Endodermal cell (in vitro differentiated cells): ENCODE data around the gene PALLD. TPM values are rescaled to one million over a fixed set of nuclear protein-coding genes. Genes with fewer than 3 reads are reported as not detected.

Experiments used
- DNase-seq: peaks from one replicate; pipeline ENCODE4 v3.0.0-alpha.2; 2017
- H3K27ac ChIP-seq: 2 replicates; pipeline ENCODE4 v1.5.1; 2013; ENCODE audit warnings: mild to moderate bottlenecking, low read depth, low read length, moderate library complexity
- H3K27me3 ChIP-seq: 2 replicates; pipeline ENCODE4 v1.6.1; 2013; ENCODE audit warnings: mild to moderate bottlenecking, low read length, moderate library complexity; ENCODE audit not compliant: insufficient read depth, control insufficient read depth, poor library complexity, severe bottlenecking
- H3K36me3 ChIP-seq: 2 replicates; pipeline ENCODE4 v1.7.0; 2013; ENCODE audit warnings: mild to moderate bottlenecking, low read length, moderate library complexity; ENCODE audit not compliant: control insufficient read depth, insufficient read depth
- H3K4me1 ChIP-seq: one replicate; pipeline ENCODE4 v1.7.0; 2013; ENCODE audit warnings: low read length; ENCODE audit not compliant: control insufficient read depth, insufficient read depth
- H3K4me3 ChIP-seq: 2 replicates; pipeline ENCODE4 v1.5.1; 2013; ENCODE audit warnings: mild to moderate bottlenecking, low read length, moderate library complexity
- H3K9ac ChIP-seq: 2 replicates; pipeline ENCODE4 v1.6.1; 2013; ENCODE audit warnings: mild to moderate bottlenecking, low read length, moderate library complexity; ENCODE audit not compliant: poor library complexity, severe bottlenecking; ENCODE audit errors: extremely low read depth
- H3K9me3 ChIP-seq: 2 replicates; pipeline ENCODE4 v1.6.1; 2013; ENCODE audit warnings: mild to moderate bottlenecking, low read length, moderate library complexity; ENCODE audit not compliant: control insufficient read depth
- H3K27ac Mint-ChIP-seq: 2 replicates; pipeline ENCODE4 v1.8.0; 2020; ENCODE audit warnings: mixed read lengths
- H3K27me3 Mint-ChIP-seq: 2 replicates; pipeline ENCODE4 v1.8.0; 2021; ENCODE audit warnings: mild to moderate bottlenecking, mixed read lengths; ENCODE audit not compliant: insufficient read depth
- H3K36me3 Mint-ChIP-seq: 2 replicates; pipeline ENCODE4 v1.8.0; 2020; ENCODE audit warnings: low read depth, mixed read lengths
- H3K4me1 Mint-ChIP-seq: 2 replicates; pipeline ENCODE4 v1.8.0; 2020; ENCODE audit warnings: mixed read lengths
- H3K4me3 Mint-ChIP-seq: 2 replicates; pipeline ENCODE4 v1.8.0; 2020; ENCODE audit warnings: mild to moderate bottlenecking, moderate library complexity, mixed read lengths
- H3K9me3 Mint-ChIP-seq: 2 replicates; pipeline ENCODE4 v1.8.0; 2020; ENCODE audit warnings: mild to moderate bottlenecking, mixed read lengths
- WGBS, 2 experiments: methylation state at CpG; one replicate each; pipeline versions ENCODE4 v1.1.5 to v1.1.7; 2013; ENCODE audit warnings: missing lambda C conversion rate in 2 of 2, mixed read lengths in 1 of 2; ENCODE audit not compliant: insufficient coverage in 1 of 2, insufficient read length in 1 of 2; 5-methylcytosine and 5-hydroxymethylcytosine counted together
- total RNA-seq, 2 donors: library from RNA; stranded (reverse); fragmentation: NEBNext Ultra II Directional in 1 of 2; extraction: Animal tissue kit (Norgen Biotek cat#: 25700) in 1 of 2; gene quantifications; 2 replicates in 1 of 2; 3 replicates in 1 of 2; pipeline ENCODE4 v1.2.1, GENCODE V29; 2021
- TF ChIP-seq, protein P1 (sequence below): fragments of 200-600 bp; sonication (generic); conservative IDR thresholded peaks from 2 replicates; pipeline ENCODE4 v1.5.0; 2021; ENCODE audit warnings: antibody characterized with exemption, mild to moderate bottlenecking

Gene PALLD
- total RNA-seq, 2 donors from 2014 or later: 51.8 to 86.7 TPM

DNA sequence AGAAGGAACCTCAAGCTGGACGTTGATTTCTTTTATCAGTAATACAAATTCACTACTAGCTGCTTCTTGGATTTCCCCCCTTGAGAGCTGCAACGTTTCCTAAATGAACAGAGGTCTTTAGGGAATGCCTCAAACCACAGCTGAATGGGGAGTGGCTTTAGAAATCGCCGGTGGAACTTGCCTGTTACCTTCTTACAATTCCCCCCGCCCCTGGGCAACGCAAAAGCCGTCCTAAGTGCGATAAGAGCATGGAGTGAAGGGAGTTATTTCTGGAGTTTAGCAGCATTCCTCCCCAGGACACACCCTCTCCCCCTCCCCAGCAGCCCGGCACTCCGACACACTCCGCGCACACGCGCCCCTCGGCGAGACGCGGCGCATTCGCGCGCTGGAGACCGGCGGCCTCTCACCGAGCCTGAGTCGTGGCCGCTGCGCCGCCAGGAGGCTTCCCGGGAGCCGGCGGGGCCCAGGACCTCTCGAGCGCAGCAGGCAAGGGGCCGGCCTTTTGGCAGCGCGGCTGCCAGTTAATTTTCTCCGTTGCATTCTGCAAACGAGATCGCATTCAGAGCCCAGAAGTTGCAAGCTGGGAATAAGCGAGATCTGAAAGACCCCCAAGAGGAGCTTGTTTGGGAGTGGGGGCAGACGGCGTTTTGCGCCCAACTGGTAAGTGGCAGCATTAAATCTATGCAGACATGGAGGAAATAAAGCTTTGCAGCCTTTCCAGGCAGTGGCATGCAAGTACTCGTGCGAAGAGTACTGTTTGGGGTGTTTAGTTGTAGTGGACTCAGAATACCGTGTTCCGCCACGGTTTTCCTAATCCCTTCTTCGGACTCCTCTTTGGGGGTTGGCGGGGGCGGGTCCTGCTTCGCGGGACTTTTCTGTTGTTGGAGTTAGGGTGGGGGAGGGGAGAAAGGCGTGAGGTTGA, 134.7 kb downstream of the PALLD start:
- peaks cover 26% of the 10 kb centered on the region for H3K27me3 Mint-ChIP-seq
- Histone ChIP-seq H3K27ac (peak overlapping the region; percentile 96), H3K9ac (peak overlapping the region; percentile 66), H3K4me3 (peak overlapping the region; percentile 85), H3K4me1 (peaks cover 14% of the 10 kb centered on the region), H3K36me3 (no peaks in the 10 kb centered on the region), H3K9me3 (no peaks in the 10 kb centered on the region), H3K27me3 (no peaks in the 10 kb centered on the region)
- H3K4me1 Mint-ChIP-seq: peaks cover 20% of the 10 kb centered on the region
- TF ChIP-seq, protein P1, sequence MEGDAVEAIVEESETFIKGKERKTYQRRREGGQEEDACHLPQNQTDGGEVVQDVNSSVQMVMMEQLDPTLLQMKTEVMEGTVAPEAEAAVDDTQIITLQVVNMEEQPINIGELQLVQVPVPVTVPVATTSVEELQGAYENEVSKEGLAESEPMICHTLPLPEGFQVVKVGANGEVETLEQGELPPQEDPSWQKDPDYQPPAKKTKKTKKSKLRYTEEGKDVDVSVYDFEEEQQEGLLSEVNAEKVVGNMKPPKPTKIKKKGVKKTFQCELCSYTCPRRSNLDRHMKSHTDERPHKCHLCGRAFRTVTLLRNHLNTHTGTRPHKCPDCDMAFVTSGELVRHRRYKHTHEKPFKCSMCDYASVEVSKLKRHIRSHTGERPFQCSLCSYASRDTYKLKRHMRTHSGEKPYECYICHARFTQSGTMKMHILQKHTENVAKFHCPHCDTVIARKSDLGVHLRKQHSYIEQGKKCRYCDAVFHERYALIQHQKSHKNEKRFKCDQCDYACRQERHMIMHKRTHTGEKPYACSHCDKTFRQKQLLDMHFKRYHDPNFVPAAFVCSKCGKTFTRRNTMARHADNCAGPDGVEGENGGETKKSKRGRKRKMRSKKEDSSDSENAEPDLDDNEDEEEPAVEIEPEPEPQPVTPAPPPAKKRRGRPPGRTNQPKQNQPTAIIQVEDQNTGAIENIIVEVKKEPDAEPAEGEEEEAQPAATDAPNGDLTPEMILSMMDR: peak; percentile 74
- no peaks in the 10 kb centered on the region for H3K36me3 Mint-ChIP-seq
- no peaks in the 10 kb centered on the region for H3K9me3 Mint-ChIP-seq
- peak; percentile 90 for DNase-seq
- 0 to 1% methylated on average over 4 to 45 of the region's 55 CpGs for WGBS, 2 experiments
- peak overlapping the region; percentile 81 for H3K4me3 Mint-ChIP-seq
- no peak overlapping the region for H3K27ac Mint-ChIP-seq

DNA sequence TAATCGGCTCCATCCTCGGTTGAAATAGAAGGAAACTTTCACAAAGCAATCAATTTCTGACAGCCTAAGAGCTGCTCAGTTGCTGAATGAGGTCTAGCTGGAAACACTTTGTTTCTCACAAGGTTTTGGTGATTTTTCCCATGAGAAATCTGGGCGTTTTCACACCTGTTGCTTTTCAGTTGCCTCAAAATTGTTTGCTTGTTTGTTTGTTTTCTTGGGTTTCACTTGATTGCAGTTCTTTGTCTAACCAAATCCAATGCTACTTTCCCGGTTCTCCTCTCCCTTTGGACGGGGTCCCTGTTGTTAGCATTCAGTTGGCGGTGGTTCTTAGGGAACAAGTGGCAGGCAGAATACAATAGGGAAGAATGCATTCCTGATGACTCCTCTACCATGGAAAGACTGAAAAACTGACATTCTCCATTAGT, 135.5 kb downstream of the PALLD start:
- Histone ChIP-seq H3K9ac (peak overlapping the region; percentile 66), H3K4me1 (peaks cover 14% of the 10 kb centered on the region), H3K9me3 (no peaks in the 10 kb centered on the region)

DNA sequence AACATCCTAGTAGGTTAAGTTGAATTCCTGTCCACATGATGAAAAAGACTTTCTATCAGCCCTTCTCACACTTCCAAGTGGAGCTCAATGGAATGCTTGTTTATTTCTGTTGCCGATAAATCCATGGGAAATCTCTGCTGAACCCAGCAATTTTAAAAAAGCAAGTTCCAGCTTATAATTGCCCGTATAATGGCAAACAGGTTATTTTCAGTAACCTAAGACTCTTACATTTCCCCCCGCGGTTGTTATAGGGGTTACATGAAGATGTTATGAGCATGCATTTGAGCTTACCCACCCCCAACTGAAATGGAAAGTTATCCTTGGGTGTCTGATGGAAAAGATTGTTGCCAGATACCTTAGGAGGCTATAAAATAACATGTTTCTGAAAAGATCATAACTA, 136.2 kb downstream of the PALLD start:
- H3K27ac Mint-ChIP-seq: no peak overlapping the region
- H3K27ac ChIP-seq: peak overlapping the region; percentile 96
- TF ChIP-seq, protein P1: no peak
- no peak overlapping the region for H3K9ac ChIP-seq
- H3K9me3 Mint-ChIP-seq: no peaks in the 10 kb centered on the region
- no peak for DNase-seq
- peaks cover 26% of the 10 kb centered on the region for H3K27me3 Mint-ChIP-seq
- H3K9me3 ChIP-seq: no peaks in the 10 kb centered on the region
- peaks cover 14% of the 10 kb centered on the region for H3K4me1 ChIP-seq
- peak overlapping the region; percentile 85 for H3K4me3 ChIP-seq
- no peaks in the 10 kb centered on the region for H3K27me3 ChIP-seq
- no peaks in the 10 kb centered on the region for H3K36me3 ChIP-seq
- 75 to 85% methylated on average over 1 to 4 of the region's 4 CpGs for WGBS, 2 experiments
- H3K4me3 Mint-ChIP-seq: peak overlapping the region; percentile 81
- peaks cover 20% of the 10 kb centered on the region for H3K4me1 Mint-ChIP-seq
- H3K36me3 Mint-ChIP-seq: no peaks in the 10 kb centered on the region

More for the DNA sequence above, 135.5 kb downstream of the PALLD start:
- TF ChIP-seq, protein P1: no peak
- Mint-ChIP-seq H3K27me3 (peaks cover 26% of the 10 kb centered on the region), H3K36me3 (no peaks in the 10 kb centered on the region), H3K9me3 (no peaks in the 10 kb centered on the region), H3K4me3 (peak overlapping the region; percentile 81), H3K27ac (no peak overlapping the region), H3K4me1 (peaks cover 20% of the 10 kb centered on the region)
- H3K27me3 ChIP-seq: no peaks in the 10 kb centered on the region
- H3K36me3 ChIP-seq: no peaks in the 10 kb centered on the region
- peak overlapping the region; percentile 85 for H3K4me3 ChIP-seq
- H3K27ac ChIP-seq: peak overlapping the region; percentile 96
- 0 to 3% methylated on average over 1 to 6 of the region's 6 CpGs for WGBS, 2 experiments
- peak; percentile 70 for DNase-seq
